H9 (cell line): Measurements from ENCODE around the gene LECT2. TPM values are rescaled to one million over a fixed set of nuclear protein-coding genes. Genes with fewer than 3 reads are reported as not detected.

ENCODE experiments used
- DNase-seq: peaks from one replicate; pipeline ENCODE4 v3.0.0-alpha.2; 2017
- H2AFZ ChIP-seq: one replicate; pipeline ENCODE4 v1.6.1; 2013; ENCODE audit warnings: mild to moderate bottlenecking, low read length, control low read depth, moderate library complexity
- H2AK5ac ChIP-seq: 2 replicates; pipeline ENCODE4 v1.6.1; 2013; ENCODE audit warnings: low read length, control low read depth, mixed read lengths; ENCODE audit not compliant: insufficient read length
- H2BK120ac ChIP-seq: one replicate; pipeline ENCODE4 v1.6.1; 2013; ENCODE audit warnings: low read depth, mild to moderate bottlenecking, low read length, control low read depth, inconsistent platforms; ENCODE audit not compliant: poor library complexity, severe bottlenecking
- H2BK12ac ChIP-seq: 2 replicates; pipeline ENCODE4 v1.6.1; 2013; ENCODE audit warnings: low read length, control low read depth, mixed read lengths, low read depth; ENCODE audit not compliant: insufficient read length
- H2BK15ac ChIP-seq: 2 replicates; pipeline ENCODE4 v1.6.1; 2013; ENCODE audit warnings: low read depth, low read length, control low read depth
- H2BK20ac ChIP-seq: one replicate; pipeline ENCODE4 v1.6.1; 2013; ENCODE audit warnings: low read depth, mild to moderate bottlenecking, low read length, control low read depth, inconsistent platforms; ENCODE audit not compliant: poor library complexity, severe bottlenecking
- H2BK5ac ChIP-seq: 2 replicates; pipeline ENCODE4 v1.6.1; 2013; ENCODE audit warnings: low read length, control low read depth, mixed read lengths; ENCODE audit not compliant: insufficient read length
- H3K14ac ChIP-seq: 2 replicates; pipeline ENCODE4 v1.6.1; 2013; ENCODE audit warnings: low read length, control low read depth; ENCODE audit not compliant: insufficient read depth
- H3K18ac ChIP-seq: 2 replicates; pipeline ENCODE4 v1.6.1; 2013; ENCODE audit warnings: low read depth, mild to moderate bottlenecking, mixed read lengths, low read length, control low read depth; ENCODE audit not compliant: insufficient read length
- H3K23ac ChIP-seq: 2 replicates; pipeline ENCODE4 v1.6.1; 2013; ENCODE audit warnings: low read length, control low read depth, mixed read lengths, low read depth; ENCODE audit not compliant: insufficient read length
- H3K23me2 ChIP-seq: 2 replicates; pipeline ENCODE4 v1.6.1; 2013; ENCODE audit warnings: low read depth, mild to moderate bottlenecking, mixed read lengths, low read length, control low read depth; ENCODE audit not compliant: insufficient read length, poor library complexity, severe bottlenecking
- H3K27ac ChIP-seq: 2 replicates; pipeline ENCODE4 v1.5.1; 2013; ENCODE audit warnings: low read length, control low read depth, mixed read lengths, low read depth; ENCODE audit not compliant: insufficient read length
- H3K27me3 ChIP-seq: 2 replicates; pipeline ENCODE4 v1.6.1; 2013; ENCODE audit warnings: low read length, control low read depth, inconsistent platforms; ENCODE audit not compliant: insufficient read depth
- H3K4ac ChIP-seq: 2 replicates; pipeline ENCODE4 v1.6.1; 2013; ENCODE audit warnings: low read depth, mild to moderate bottlenecking, control low read depth, inconsistent platforms, low read length, moderate library complexity
- H3K4me1 ChIP-seq: 2 replicates; pipeline ENCODE4 v1.6.1; 2013; ENCODE audit warnings: low read length, control low read depth, inconsistent platforms; ENCODE audit not compliant: insufficient read depth
- H3K4me2 ChIP-seq: 2 replicates; pipeline ENCODE4 v1.6.1; 2013; ENCODE audit warnings: low read length, control low read depth, mixed read lengths; ENCODE audit not compliant: insufficient read length, insufficient read depth
- H3K56ac ChIP-seq: 2 replicates; pipeline ENCODE4 v1.6.1; 2013; ENCODE audit warnings: low read depth, mild to moderate bottlenecking, mixed read lengths, low read length, control low read depth; ENCODE audit not compliant: insufficient read length
- H3K79me1 ChIP-seq: 2 replicates; pipeline ENCODE4 v1.6.1; 2013; ENCODE audit warnings: low read depth, mild to moderate bottlenecking, moderate library complexity, low read length, control low read depth, inconsistent platforms; ENCODE audit not compliant: insufficient read depth, poor library complexity, severe bottlenecking
- H3K79me2 ChIP-seq: 2 replicates; pipeline ENCODE4 v1.6.1; 2013; ENCODE audit warnings: low read length, control low read depth, inconsistent platforms; ENCODE audit not compliant: insufficient read depth
- H3K9ac ChIP-seq: 2 replicates; pipeline ENCODE4 v1.6.1; 2013; ENCODE audit warnings: low read length, control low read depth, mixed read lengths; ENCODE audit not compliant: insufficient read length; ENCODE audit errors: extremely low read depth
- H3K9me3 ChIP-seq: one replicate; pipeline ENCODE4 v1.6.1; 2013; ENCODE audit warnings: low read depth, low read length, inconsistent platforms; ENCODE audit not compliant: control insufficient read depth
- H3T11ph ChIP-seq: one replicate; pipeline ENCODE4 v1.6.1; 2013; ENCODE audit warnings: mild to moderate bottlenecking, low read length, control low read depth, inconsistent platforms
- H4K20me1 ChIP-seq: one replicate; pipeline ENCODE4 v1.6.1; 2013; ENCODE audit not compliant: control insufficient read depth, insufficient read length, insufficient read depth
- H4K5ac ChIP-seq: 2 replicates; pipeline ENCODE4 v1.6.1; 2013; ENCODE audit warnings: low read depth, mild to moderate bottlenecking, mixed read lengths, low read length, control low read depth; ENCODE audit not compliant: insufficient read length
- H4K8ac ChIP-seq: replicated peaks from 2 replicates; pipeline ENCODE4 v1.6.1; 2013; ENCODE audit warnings: low read length, control low read depth, mixed read lengths, low read depth; ENCODE audit not compliant: insufficient read length
- H4K91ac ChIP-seq: 2 replicates; pipeline ENCODE4 v1.6.1; 2013; ENCODE audit warnings: low read depth, mild to moderate bottlenecking, moderate library complexity, mixed read lengths, low read length, control low read depth; ENCODE audit not compliant: insufficient read length
- H3K27ac Mint-ChIP-seq, 3 experiments: 2 replicates in 2 of 3; 3 replicates in 1 of 3; pipeline ENCODE4 v1.8.0; 2020 to 2021; ENCODE audit warnings: mixed read lengths in 3 of 3, mild to moderate bottlenecking in 1 of 3, moderate library complexity in 1 of 3
- H3K27me3 Mint-ChIP-seq: 2 replicates; pipeline ENCODE4 v1.8.0; 2021; ENCODE audit warnings: low read depth, mild to moderate bottlenecking, moderate library complexity, mixed read lengths
- H3K36me3 Mint-ChIP-seq, 3 experiments: 2 replicates in 2 of 3; 3 replicates in 1 of 3; pipeline ENCODE4 v1.8.0; 2020 to 2021; ENCODE audit warnings: low read depth in 3 of 3, mixed read lengths in 3 of 3; ENCODE audit not compliant: insufficient read depth in 1 of 3
- H3K4me1 Mint-ChIP-seq, 2 experiments: 2 replicates each; pipeline ENCODE4 v1.8.0; 2020; ENCODE audit warnings: mixed read lengths in 2 of 2
- H3K4me3 Mint-ChIP-seq, 2 experiments: 2 replicates in 1 of 2; 3 replicates in 1 of 2; pipeline ENCODE4 v1.8.0; 2020 to 2021; ENCODE audit warnings: mild to moderate bottlenecking in 2 of 2, mixed read lengths in 2 of 2, moderate library complexity in 1 of 2
- H3K9me3 Mint-ChIP-seq, 2 experiments: 2 replicates in 1 of 2; 3 replicates in 1 of 2; pipeline ENCODE4 v1.8.0; 2020; ENCODE audit warnings: mild to moderate bottlenecking in 2 of 2, mixed read lengths in 2 of 2, moderate library complexity in 1 of 2
- WGBS: extraction: QIAGEN DNeasy Blood & Tissue Kit; methylation state at CpG from one replicate; pipeline ENCODE4 v1.1.7; 2013; ENCODE audit warnings: missing lambda C conversion rate, low lambda C conversion rate, mixed read lengths; ENCODE audit not compliant: insufficient read length; ENCODE audit errors: extremely low coverage; 5-methylcytosine and 5-hydroxymethylcytosine counted together
- total RNA-seq: library from RNA; stranded (reverse); gene quantifications from 2 replicates; pipeline ENCODE4 v1.2.1, GENCODE V29; 2021
- TF ChIP-seq, protein P1 (sequence below): fragments of 200-600 bp; sonication (generic); conservative IDR thresholded peaks from 3 replicates; pipeline ENCODE4 v1.8.0; 2021; ENCODE audit warnings: antibody characterized with exemption, mild to moderate bottlenecking

Gene LECT2
- total RNA-seq, 1 experiment from 2014 or later = not detected

DNA sequence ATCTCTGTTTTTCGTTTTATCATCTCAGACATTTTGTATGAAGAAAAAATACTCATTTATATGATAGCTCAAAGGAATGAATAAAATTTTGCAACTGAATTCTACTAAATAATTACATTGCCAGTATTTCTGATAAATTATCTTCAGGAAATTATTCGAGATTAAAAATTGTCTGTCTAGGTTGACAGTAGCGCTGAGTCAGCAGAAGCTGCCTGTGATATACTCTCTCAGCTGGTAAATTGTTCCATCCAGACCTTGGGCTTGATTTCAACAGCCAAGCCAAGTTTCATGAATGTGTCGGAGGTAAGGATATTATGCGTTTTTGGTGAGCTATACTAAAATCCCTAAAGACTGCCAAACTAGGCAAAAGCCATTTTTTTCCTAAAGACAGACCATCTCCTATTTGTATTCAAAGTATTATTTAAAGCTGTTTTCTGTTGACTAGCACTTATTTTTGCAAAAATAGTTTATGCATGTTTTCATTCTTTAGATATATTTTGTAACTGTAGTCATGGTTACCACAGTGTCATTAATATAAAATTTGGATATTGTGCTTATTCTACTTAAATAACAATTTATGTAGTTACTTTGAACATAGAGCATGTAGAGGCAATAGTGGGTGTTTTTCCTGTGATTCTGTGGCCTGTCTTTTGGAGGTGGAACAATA is 17.4 kb downstream of the LECT2 start:
- no peak overlapping the region for H3K4me2 ChIP-seq
- no peaks in the 10 kb centered on the region for H3K4me1 ChIP-seq
- DNase-seq = no peak
- H3K36me3 Mint-ChIP-seq = no peaks in the 10 kb centered on the region
- no peak overlapping the region for H2BK120ac ChIP-seq
- H3K27ac ChIP-seq = no peak overlapping the region
- H3K4me3 Mint-ChIP-seq = no peak overlapping the region
- no peaks in the 10 kb centered on the region for H3K79me2 ChIP-seq
- no CpG with 5 or more reads among the region's 5 CpGs for WGBS
- no peaks in the 10 kb centered on the region for H4K20me1 ChIP-seq
- peaks cover 44% of the 10 kb centered on the region for H3K27me3 Mint-ChIP-seq
- no peak overlapping the region for H2BK5ac ChIP-seq
- no peaks in the 10 kb centered on the region for H3K9me3 Mint-ChIP-seq
- no peak overlapping the region for H3K9ac ChIP-seq
- TF ChIP-seq, protein P1, sequence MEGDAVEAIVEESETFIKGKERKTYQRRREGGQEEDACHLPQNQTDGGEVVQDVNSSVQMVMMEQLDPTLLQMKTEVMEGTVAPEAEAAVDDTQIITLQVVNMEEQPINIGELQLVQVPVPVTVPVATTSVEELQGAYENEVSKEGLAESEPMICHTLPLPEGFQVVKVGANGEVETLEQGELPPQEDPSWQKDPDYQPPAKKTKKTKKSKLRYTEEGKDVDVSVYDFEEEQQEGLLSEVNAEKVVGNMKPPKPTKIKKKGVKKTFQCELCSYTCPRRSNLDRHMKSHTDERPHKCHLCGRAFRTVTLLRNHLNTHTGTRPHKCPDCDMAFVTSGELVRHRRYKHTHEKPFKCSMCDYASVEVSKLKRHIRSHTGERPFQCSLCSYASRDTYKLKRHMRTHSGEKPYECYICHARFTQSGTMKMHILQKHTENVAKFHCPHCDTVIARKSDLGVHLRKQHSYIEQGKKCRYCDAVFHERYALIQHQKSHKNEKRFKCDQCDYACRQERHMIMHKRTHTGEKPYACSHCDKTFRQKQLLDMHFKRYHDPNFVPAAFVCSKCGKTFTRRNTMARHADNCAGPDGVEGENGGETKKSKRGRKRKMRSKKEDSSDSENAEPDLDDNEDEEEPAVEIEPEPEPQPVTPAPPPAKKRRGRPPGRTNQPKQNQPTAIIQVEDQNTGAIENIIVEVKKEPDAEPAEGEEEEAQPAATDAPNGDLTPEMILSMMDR = no peak
- H4K8ac ChIP-seq = no peak overlapping the region
- no peaks in the 10 kb centered on the region for H3K23me2 ChIP-seq
- no peak overlapping the region for H3K27ac Mint-ChIP-seq
- H3T11ph ChIP-seq = no peak overlapping the region
- peaks cover under 1% of the 10 kb centered on the region; the same call in 1 of the 2 replicates for H3K27me3 ChIP-seq
- no peak overlapping the region for H2AK5ac ChIP-seq
- H3K79me1 ChIP-seq = no peaks in the 10 kb centered on the region
- H2BK15ac ChIP-seq = no peak overlapping the region
- H3K56ac ChIP-seq = no peak overlapping the region
- no peak overlapping the region for H3K18ac ChIP-seq
- no peak overlapping the region for H4K5ac ChIP-seq
- no peak overlapping the region for H2BK12ac ChIP-seq
- H3K14ac ChIP-seq = no peak overlapping the region
- no peak overlapping the region for H2AFZ ChIP-seq
- H2BK20ac ChIP-seq = no peak overlapping the region
- H3K4me1 Mint-ChIP-seq = peaks cover 0 to 1% of the 10 kb centered on the region in 2 experiments; a peak in 3 of 4 replicates
- no peak overlapping the region for H3K4ac ChIP-seq
- no peak overlapping the region for H3K23ac ChIP-seq
- no peaks in the 10 kb centered on the region for H3K9me3 ChIP-seq
- H4K91ac ChIP-seq = no peak overlapping the region
